Activated CD4-positive, alpha-beta T cell treated with anti-CD3 and anti-CD28 coated beads, Interleukin-10, Interleukin-2, amounts not matched to agents 100 ng/mL and 50 ng/mL, durations not matched to agents 16 hours and 8 hours (primary cell): ENCODE results near the gene COBL.

Source experiments
- DNase-seq: peaks from one replicate; pipeline ENCODE4 v3.0.0-alpha.2; 2020

COBL gene

GRCh38 chr7:51274955-51275354 lies 41.7 kb downstream of the COBL start:
- no peak for DNase-seq

GRCh38 chr7:51274001-51274400 lies 42.6 kb downstream of the COBL start:
- DNase-seq = no peak

- DNase-seq = no peak
Observed at GRCh38 chr7:51273360-51273759, 43.2 kb downstream of the COBL start.

GRCh38 chr7:51270965-51271364 lies 45.6 kb downstream of the COBL start:
- DNase-seq = no peak

- no peak for DNase-seq
Observed at GRCh38 chr7:51269911-51270310, 46.7 kb downstream of the COBL start.

- no peak for DNase-seq
Observed at GRCh38 chr7:51269321-51269720, 47.3 kb downstream of the COBL start.

GRCh38 chr7:51268859-51269258 lies 47.8 kb downstream of the COBL start:
- DNase-seq = no peak

GRCh38 chr7:51267169-51267568 lies 49.4 kb downstream of the COBL start:
- no peak for DNase-seq

- no peak for DNase-seq
Observed at GRCh38 chr7:51265066-51265907, 51.3 kb downstream of the COBL start.

GRCh38 chr7:51263631-51264484 lies 52.8 kb downstream of the COBL start:
- no peak for DNase-seq

GRCh38 chr7:51262796-51263531 lies 53.6 kb downstream of the COBL start:
- DNase-seq = no peak

GRCh38 chr7:51261950-51262795 lies 54.4 kb downstream of the COBL start:
- DNase-seq = no peak

- DNase-seq = no peak
Observed at GRCh38 chr7:51261117-51261835, 55.3 kb downstream of the COBL start.

- DNase-seq = no peak
Observed at GRCh38 chr7:51260516-51260915, 56.1 kb downstream of the COBL start.

GRCh38 chr7:51259766-51260165 lies 56.8 kb downstream of the COBL start:
- DNase-seq = no peak

- no peak for DNase-seq
Observed at GRCh38 chr7:51256916-51257315, 59.7 kb downstream of the COBL start.

- no peak for DNase-seq
Observed at GRCh38 chr7:51256209-51256781, 60.3 kb downstream of the COBL start.

GRCh38 chr7:51255536-51256208 lies 60.9 kb downstream of the COBL start:
- DNase-seq = no peak

- no peak for DNase-seq
Observed at GRCh38 chr7:51255036-51255435, 61.6 kb downstream of the COBL start.

GRCh38 chr7:51253157-51253556 lies 63.5 kb downstream of the COBL start:
- DNase-seq = no peak

- DNase-seq = no peak
Observed at GRCh38 chr7:51251290-51251689, 65.3 kb downstream of the COBL start.
